ENCODE measurements around the gene SARS1. TPM values are rescaled to one million over a fixed set of nuclear protein-coding genes. Genes with fewer than 3 reads are reported as not detected.

The SARS1 gene
- total and polyA plus RNA-seq, 2 of the 13 experiments (the other 11 are each of a cell fraction or from before 2014, with no cell fraction given): 103 to 134 TPM

DNA sequence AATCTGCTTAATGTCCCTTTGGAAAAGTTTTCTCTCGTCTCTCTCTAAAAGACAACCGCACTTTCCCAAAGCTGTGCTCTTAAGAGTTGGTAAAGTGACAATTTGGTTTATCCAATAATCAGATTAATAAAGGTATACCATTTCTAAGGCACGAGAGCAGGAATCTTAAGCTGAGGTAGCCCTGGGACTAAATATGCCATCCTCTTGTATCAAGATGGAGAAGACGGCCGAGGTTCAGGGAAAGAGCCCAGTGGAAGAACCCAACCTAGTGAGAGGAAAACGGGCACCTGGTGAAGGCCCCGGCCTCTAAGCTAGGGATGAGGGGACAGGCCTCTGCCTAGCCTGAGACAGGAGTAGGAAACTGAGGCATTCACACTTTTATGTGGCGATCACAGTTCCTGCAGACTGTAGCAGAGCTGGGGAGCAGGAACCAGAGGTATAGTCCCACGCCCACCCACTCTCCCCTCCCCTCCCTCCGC, 334 bp upstream of the SARS1 start (continued):
- TF ChIP-seq, protein P1, sequence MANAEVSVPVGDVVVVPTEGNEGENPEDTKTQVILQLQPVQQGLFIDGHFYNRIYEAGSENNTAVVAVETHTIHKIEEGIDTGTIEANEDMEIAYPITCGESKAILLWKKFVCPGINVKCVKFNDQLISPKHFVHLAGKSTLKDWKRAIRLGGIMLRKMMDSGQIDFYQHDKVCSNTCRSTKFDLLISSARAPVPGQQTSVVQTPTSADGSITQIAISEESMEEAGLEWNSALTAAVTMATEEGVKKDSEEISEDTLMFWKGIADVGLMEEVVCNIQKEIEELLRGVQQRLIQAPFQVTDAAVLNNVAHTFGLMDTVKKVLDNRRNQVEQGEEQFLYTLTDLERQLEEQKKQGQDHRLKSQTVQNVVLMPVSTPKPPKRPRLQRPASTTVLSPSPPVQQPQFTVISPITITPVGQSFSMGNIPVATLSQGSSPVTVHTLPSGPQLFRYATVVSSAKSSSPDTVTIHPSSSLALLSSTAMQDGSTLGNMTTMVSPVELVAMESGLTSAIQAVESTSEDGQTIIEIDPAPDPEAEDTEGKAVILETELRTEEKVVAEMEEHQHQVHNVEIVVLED (CRISPR knock-in tag; IDR thresholded peaks at IDR 0.05; ENCODE audit: borderline replicate concordance): no peak
- TF ChIP-seq, protein P2, sequence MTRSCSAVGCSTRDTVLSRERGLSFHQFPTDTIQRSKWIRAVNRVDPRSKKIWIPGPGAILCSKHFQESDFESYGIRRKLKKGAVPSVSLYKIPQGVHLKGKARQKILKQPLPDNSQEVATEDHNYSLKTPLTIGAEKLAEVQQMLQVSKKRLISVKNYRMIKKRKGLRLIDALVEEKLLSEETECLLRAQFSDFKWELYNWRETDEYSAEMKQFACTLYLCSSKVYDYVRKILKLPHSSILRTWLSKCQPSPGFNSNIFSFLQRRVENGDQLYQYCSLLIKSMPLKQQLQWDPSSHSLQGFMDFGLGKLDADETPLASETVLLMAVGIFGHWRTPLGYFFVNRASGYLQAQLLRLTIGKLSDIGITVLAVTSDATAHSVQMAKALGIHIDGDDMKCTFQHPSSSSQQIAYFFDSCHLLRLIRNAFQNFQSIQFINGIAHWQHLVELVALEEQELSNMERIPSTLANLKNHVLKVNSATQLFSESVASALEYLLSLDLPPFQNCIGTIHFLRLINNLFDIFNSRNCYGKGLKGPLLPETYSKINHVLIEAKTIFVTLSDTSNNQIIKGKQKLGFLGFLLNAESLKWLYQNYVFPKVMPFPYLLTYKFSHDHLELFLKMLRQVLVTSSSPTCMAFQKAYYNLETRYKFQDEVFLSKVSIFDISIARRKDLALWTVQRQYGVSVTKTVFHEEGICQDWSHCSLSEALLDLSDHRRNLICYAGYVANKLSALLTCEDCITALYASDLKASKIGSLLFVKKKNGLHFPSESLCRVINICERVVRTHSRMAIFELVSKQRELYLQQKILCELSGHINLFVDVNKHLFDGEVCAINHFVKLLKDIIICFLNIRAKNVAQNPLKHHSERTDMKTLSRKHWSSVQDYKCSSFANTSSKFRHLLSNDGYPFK (CRISPR knock-in tag; IDR thresholded peaks at IDR 0.05; ENCODE audit: borderline replicate concordance): peak; percentile 86; the same call in 1 of the 2 replicates
- no peak for TF ChIP-seq ZNF713 (CRISPR knock-in tag; IDR thresholded peaks at IDR 0.05)
- TF ChIP-seq NFKBIZ (CRISPR knock-in tag; IDR thresholded peaks at IDR 0.05): no peak
- no peak for TF ChIP-seq IKZF1 (IDR thresholded peaks at IDR 0.05)
- no peak for TF ChIP-seq ZNF143 (CRISPR knock-in tag; IDR thresholded peaks at IDR 0.05)
- TF ChIP-seq NCOA5 (CRISPR knock-in tag; IDR thresholded peaks at IDR 0.05): no peak
- peak; percentile 63 for TF ChIP-seq ZFX (CRISPR knock-in tag; IDR thresholded peaks at IDR 0.05; ENCODE audit: low read depth)
- no peak for TF ChIP-seq ZFY (CRISPR knock-in tag; IDR thresholded peaks at IDR 0.05)
- TF ChIP-seq ZFP62 (CRISPR knock-in tag; IDR thresholded peaks at IDR 0.05): no peak
- no peak for TF ChIP-seq KAT7 (CRISPR knock-in tag; IDR thresholded peaks at IDR 0.05; ENCODE audit: borderline replicate concordance)
- no peak for TF ChIP-seq ZNF703 (CRISPR knock-in tag; IDR thresholded peaks at IDR 0.05; ENCODE audit: borderline replicate concordance)
- TF ChIP-seq, protein P3, sequence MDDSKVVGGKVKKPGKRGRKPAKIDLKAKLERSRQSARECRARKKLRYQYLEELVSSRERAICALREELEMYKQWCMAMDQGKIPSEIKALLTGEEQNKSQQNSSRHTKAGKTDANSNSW (CRISPR knock-in tag; IDR thresholded peaks at IDR 0.05; ENCODE audit: borderline replicate concordance): no peak
- no peak for TF ChIP-seq RBAK (CRISPR knock-in tag; IDR thresholded peaks at IDR 0.05)
- no peak for TF ChIP-seq MZF1 (CRISPR knock-in tag; IDR thresholded peaks at IDR 0.05; ENCODE audit: borderline replicate concordance)
- no peak for TF ChIP-seq GZF1 (CRISPR knock-in tag; IDR thresholded peaks at IDR 0.05)
- TF ChIP-seq ZFP36L1 (CRISPR knock-in tag; IDR thresholded peaks at IDR 0.05): no peak
- TF ChIP-seq, protein P4, sequence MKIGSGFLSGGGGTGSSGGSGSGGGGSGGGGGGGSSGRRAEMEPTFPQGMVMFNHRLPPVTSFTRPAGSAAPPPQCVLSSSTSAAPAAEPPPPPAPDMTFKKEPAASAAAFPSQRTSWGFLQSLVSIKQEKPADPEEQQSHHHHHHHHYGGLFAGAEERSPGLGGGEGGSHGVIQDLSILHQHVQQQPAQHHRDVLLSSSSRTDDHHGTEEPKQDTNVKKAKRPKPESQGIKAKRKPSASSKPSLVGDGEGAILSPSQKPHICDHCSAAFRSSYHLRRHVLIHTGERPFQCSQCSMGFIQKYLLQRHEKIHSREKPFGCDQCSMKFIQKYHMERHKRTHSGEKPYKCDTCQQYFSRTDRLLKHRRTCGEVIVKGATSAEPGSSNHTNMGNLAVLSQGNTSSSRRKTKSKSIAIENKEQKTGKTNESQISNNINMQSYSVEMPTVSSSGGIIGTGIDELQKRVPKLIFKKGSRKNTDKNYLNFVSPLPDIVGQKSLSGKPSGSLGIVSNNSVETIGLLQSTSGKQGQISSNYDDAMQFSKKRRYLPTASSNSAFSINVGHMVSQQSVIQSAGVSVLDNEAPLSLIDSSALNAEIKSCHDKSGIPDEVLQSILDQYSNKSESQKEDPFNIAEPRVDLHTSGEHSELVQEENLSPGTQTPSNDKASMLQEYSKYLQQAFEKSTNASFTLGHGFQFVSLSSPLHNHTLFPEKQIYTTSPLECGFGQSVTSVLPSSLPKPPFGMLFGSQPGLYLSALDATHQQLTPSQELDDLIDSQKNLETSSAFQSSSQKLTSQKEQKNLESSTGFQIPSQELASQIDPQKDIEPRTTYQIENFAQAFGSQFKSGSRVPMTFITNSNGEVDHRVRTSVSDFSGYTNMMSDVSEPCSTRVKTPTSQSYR (CRISPR knock-in tag; IDR thresholded peaks at IDR 0.05; ENCODE audit: borderline replicate concordance): no peak
- no peak for TF ChIP-seq ZNF367 (CRISPR knock-in tag; IDR thresholded peaks at IDR 0.05; ENCODE audit: borderline replicate concordance)
- no peak for TF ChIP-seq HDAC1 (CRISPR knock-in tag; IDR thresholded peaks at IDR 0.05)
- TF ChIP-seq RAD21 (CRISPR knock-in tag; IDR thresholded peaks at IDR 0.05): no peak
- TF ChIP-seq JDP2 (CRISPR knock-in tag; IDR thresholded peaks at IDR 0.05; ENCODE audit: borderline replicate concordance): no peak
- TF ChIP-seq FOXC1 (CRISPR knock-in tag; IDR thresholded peaks at IDR 0.05; ENCODE audit: borderline replicate concordance): no peak
- TF ChIP-seq XBP1 (CRISPR knock-in tag; IDR thresholded peaks at IDR 0.05): 0 out of 2 replicates have a peak, but pooled peaks have one; percentile 49
- no peak for TF ChIP-seq TCF12 (IDR thresholded peaks at IDR 0.05)
- no peak for TF ChIP-seq TCF12 (CRISPR knock-in tag; IDR thresholded peaks at IDR 0.05)

All from HepG2 (cell line).